ENCODE measurements around the gene TM9SF1.

DNA sequence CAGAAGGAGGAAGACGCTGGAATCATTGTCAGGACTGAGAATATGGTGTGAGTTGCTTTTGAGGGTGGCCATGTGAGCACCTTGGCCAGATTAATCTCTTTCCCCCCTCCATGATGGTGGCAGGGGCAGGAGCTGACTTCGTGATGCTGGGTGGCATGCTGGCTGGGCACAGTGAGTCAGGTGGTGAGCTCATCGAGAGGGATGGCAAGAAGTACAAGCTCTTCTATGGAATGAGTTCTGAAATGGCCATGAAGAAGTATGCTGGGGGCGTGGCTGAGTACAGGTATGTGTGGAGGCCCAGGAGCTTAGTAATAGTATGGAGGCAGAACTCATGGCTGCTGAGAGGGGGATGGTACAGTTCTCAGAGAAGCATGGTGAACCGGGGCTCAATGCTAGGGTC lies 42.9 kb upstream of the TM9SF1 start:
- TF ChIP-seq POLR2A (IDR thresholded peaks at IDR 0.05) (no peak), POLR2AphosphoS5 (IDR thresholded peaks at IDR 0.05; ENCODE audit: insufficient read depth in 1 of 2, low read depth in 1 of 2) (no peak)
- TF ChIP-seq, protein P1, sequence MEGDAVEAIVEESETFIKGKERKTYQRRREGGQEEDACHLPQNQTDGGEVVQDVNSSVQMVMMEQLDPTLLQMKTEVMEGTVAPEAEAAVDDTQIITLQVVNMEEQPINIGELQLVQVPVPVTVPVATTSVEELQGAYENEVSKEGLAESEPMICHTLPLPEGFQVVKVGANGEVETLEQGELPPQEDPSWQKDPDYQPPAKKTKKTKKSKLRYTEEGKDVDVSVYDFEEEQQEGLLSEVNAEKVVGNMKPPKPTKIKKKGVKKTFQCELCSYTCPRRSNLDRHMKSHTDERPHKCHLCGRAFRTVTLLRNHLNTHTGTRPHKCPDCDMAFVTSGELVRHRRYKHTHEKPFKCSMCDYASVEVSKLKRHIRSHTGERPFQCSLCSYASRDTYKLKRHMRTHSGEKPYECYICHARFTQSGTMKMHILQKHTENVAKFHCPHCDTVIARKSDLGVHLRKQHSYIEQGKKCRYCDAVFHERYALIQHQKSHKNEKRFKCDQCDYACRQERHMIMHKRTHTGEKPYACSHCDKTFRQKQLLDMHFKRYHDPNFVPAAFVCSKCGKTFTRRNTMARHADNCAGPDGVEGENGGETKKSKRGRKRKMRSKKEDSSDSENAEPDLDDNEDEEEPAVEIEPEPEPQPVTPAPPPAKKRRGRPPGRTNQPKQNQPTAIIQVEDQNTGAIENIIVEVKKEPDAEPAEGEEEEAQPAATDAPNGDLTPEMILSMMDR (IDR thresholded peaks at IDR 0.05): no peak
